DND-41 (cell line): ENCODE data around the gene GSE1.

Source experiments
- CTCF ChIP-seq: IDR thresholded peaks from 2 replicates; pipeline ENCODE4 v1.5.1; 2012; ENCODE audit warnings: borderline replicate concordance, low read length, moderate library complexity, mild to moderate bottlenecking; ENCODE audit not compliant: poor library complexity, severe bottlenecking; ENCODE audit errors: extremely low read depth
- EZH2 ChIP-seq: IDR thresholded peaks from 3 replicates; pipeline ENCODE4 v1.6.1; 2012; ENCODE audit warnings: borderline replicate concordance, low read depth, mild to moderate bottlenecking, moderate library complexity, low read length, inconsistent platforms; ENCODE audit not compliant: severe bottlenecking

- TF ChIP-seq EZH2 (no peak), CTCF (no peak)
These were observed 102.3 kb downstream of the GSE1 start for GRCh38 chr16:85715169-85716021.
